HEK293 (cell line): Measurements from ENCODE around the gene TIMM44.
"Not testable (repeated sequence)": the region's sequence is repeated elsewhere in the genome, so short reads cannot be mapped to it uniquely, and the experiment has no call there.

Experiments used
- CTCF ChIA-PET: fragments of 350-600 bp; formaldehyde crosslinking; extraction: SDS; loops from one replicate; lab custom pipeline; 2021; ENCODE audit warnings: antibody characterized with exemption; lab: Yijun Ruan, JAX
- POLR2A ChIA-PET: fragments of 300-600 bp; formaldehyde crosslinking; extraction: SDS; loops from one replicate; lab custom pipeline; 2020; ENCODE audit warnings: antibody characterized with exemption, inconsistent platforms; lab: Yijun Ruan, JAX
- H3K27ac ChIP-seq: fragments of 200-500 bp; sonication (Bioruptor generic); 2 replicates; pipeline ENCODE4 v1.5.1; 2014; ENCODE audit warnings: low read depth, low read length, control low read depth, inconsistent platforms; ENCODE audit errors: extremely low read depth
- H3K36me3 ChIP-seq, 2 experiments: fragments of 200-500 bp in 1 of 2; sonication (Bioruptor generic) in 1 of 2; 1 replicate in 1 of 2; 2 replicates in 1 of 2; pipeline ENCODE4 v1.5.1; 2014 to 2017; ENCODE audit warnings: inconsistent platforms in 2 of 2, low read length in 2 of 2; ENCODE audit not compliant: control insufficient read depth in 2 of 2, insufficient read depth in 1 of 2
- H3K4me1 ChIP-seq: fragments of 200-500 bp; sonication (Bioruptor generic); 2 replicates; pipeline ENCODE4 v1.5.1; 2014; ENCODE audit warnings: mild to moderate bottlenecking, low read length, inconsistent platforms; ENCODE audit not compliant: control insufficient read depth, insufficient read depth
- H3K4me3 ChIP-seq: 2 replicates; pipeline ENCODE4 v1.5.1; 2011; ENCODE audit warnings: low read depth, mild to moderate bottlenecking, control low read depth, low read length, moderate library complexity
- H3K9me3 ChIP-seq: fragments of 200-500 bp; sonication (Bioruptor generic); 2 replicates; pipeline ENCODE4 v1.5.1; 2014; ENCODE audit warnings: low read depth, low read length, inconsistent platforms; ENCODE audit not compliant: control insufficient read depth, insufficient read depth
- BCL11A ChIP-seq: fragments of 450-650 bp; formaldehyde crosslinking; IDR thresholded peaks from 2 replicates; pipeline ENCODE4 v1.5.1; 2016; ENCODE audit warnings: low read depth, missing biosample characterization, missing genetic modification characterization
- GLIS1 ChIP-seq: fragments of 450-650 bp; formaldehyde crosslinking; IDR thresholded peaks from 2 replicates; pipeline ENCODE4 v1.5.1; 2016; ENCODE audit warnings: missing biosample characterization, missing genetic modification characterization
- KLF1 ChIP-seq: fragments of 450-650 bp; formaldehyde crosslinking; IDR thresholded peaks from 2 replicates; pipeline ENCODE4 v1.5.1; 2016; ENCODE audit warnings: missing biosample characterization, missing genetic modification characterization
- KLF8 ChIP-seq: fragments of 450-650 bp; formaldehyde crosslinking; IDR thresholded peaks from 2 replicates; pipeline ENCODE4 v1.5.1; 2016; ENCODE audit warnings: missing biosample characterization, missing genetic modification characterization
- KLF9 ChIP-seq: fragments of 450-650 bp; formaldehyde crosslinking; IDR thresholded peaks from 2 replicates; pipeline ENCODE4 v1.5.1; 2016; ENCODE audit warnings: missing biosample characterization, missing genetic modification characterization, low read depth
- SCRT1 ChIP-seq: fragments of 450-650 bp; formaldehyde crosslinking; IDR thresholded peaks from 2 replicates; pipeline ENCODE4 v1.5.1; 2016; ENCODE audit warnings: missing biosample characterization, missing genetic modification characterization, borderline replicate concordance
- SP7 ChIP-seq: fragments of 450-650 bp; formaldehyde crosslinking; IDR thresholded peaks from 2 replicates; pipeline ENCODE4 v1.5.1; 2016; ENCODE audit warnings: missing biosample characterization, missing genetic modification characterization
- WT1 ChIP-seq: fragments of 450-650 bp; formaldehyde crosslinking; IDR thresholded peaks from 2 replicates; pipeline ENCODE4 v1.5.1; 2016; ENCODE audit warnings: missing biosample characterization, missing genetic modification characterization
- ZBTB17 ChIP-seq: fragments of 450-650 bp; formaldehyde crosslinking; IDR thresholded peaks from 2 replicates; pipeline ENCODE4 v1.5.1; 2016; ENCODE audit warnings: missing biosample characterization, missing genetic modification characterization
- ZBTB21 ChIP-seq: fragments of 450-650 bp; formaldehyde crosslinking; IDR thresholded peaks from 2 replicates; pipeline ENCODE4 v1.5.1; 2017; ENCODE audit warnings: missing biosample characterization, missing genetic modification characterization
- ZEB2 ChIP-seq: fragments of 450-650 bp; formaldehyde crosslinking; IDR thresholded peaks from 2 replicates; pipeline ENCODE4 v1.5.1; 2016; ENCODE audit warnings: missing biosample characterization, missing genetic modification characterization
- ZFP37 ChIP-seq: fragments of 450-650 bp; formaldehyde crosslinking; IDR thresholded peaks from 2 replicates; pipeline ENCODE4 v1.5.1; 2016; ENCODE audit warnings: missing biosample characterization, missing genetic modification characterization
- ZNF2 ChIP-seq: fragments of 450-650 bp; formaldehyde crosslinking; IDR thresholded peaks from 2 replicates; pipeline ENCODE4 v1.5.1; 2016; ENCODE audit warnings: missing biosample characterization, missing genetic modification characterization
- ZNF600 ChIP-seq: fragments of 450-650 bp; formaldehyde crosslinking; IDR thresholded peaks from 2 replicates; pipeline ENCODE4 v1.5.1; 2016; ENCODE audit warnings: missing biosample characterization, missing genetic modification characterization
- TF ChIP-seq, protein P1 (sequence below): fragments of 450-650 bp; formaldehyde crosslinking; IDR thresholded peaks from 2 replicates; pipeline ENCODE4 v1.5.1; 2016; ENCODE audit warnings: missing biosample characterization, missing genetic modification characterization
- TF ChIP-seq, protein P2 (sequence below): fragments of 450-650 bp; formaldehyde crosslinking; IDR thresholded peaks from 2 replicates; pipeline ENCODE4 v1.5.1; 2016; ENCODE audit warnings: missing biosample characterization, missing genetic modification characterization
- TF ChIP-seq, protein P3 (sequence below): fragments of 450-650 bp; formaldehyde crosslinking; IDR thresholded peaks from 2 replicates; pipeline ENCODE4 v1.5.1; 2016; ENCODE audit warnings: missing biosample characterization, missing genetic modification characterization
- TF ChIP-seq, protein P4 (sequence below): fragments of 450-650 bp; formaldehyde crosslinking; IDR thresholded peaks from 2 replicates; pipeline ENCODE4 v1.5.1; 2016; ENCODE audit warnings: missing biosample characterization, missing genetic modification characterization
- TF ChIP-seq, protein P5 (sequence below): fragments of 450-650 bp; formaldehyde crosslinking; IDR thresholded peaks from 2 replicates; pipeline ENCODE4 v1.5.1; 2016; ENCODE audit warnings: missing biosample characterization, missing genetic modification characterization, borderline replicate concordance
- TF ChIP-seq, protein P6 (sequence below): fragments of 450-650 bp; formaldehyde crosslinking; IDR thresholded peaks from 2 replicates; pipeline ENCODE4 v1.5.1; 2016; ENCODE audit warnings: missing biosample characterization, missing genetic modification characterization

The TIMM44 gene

DNA sequence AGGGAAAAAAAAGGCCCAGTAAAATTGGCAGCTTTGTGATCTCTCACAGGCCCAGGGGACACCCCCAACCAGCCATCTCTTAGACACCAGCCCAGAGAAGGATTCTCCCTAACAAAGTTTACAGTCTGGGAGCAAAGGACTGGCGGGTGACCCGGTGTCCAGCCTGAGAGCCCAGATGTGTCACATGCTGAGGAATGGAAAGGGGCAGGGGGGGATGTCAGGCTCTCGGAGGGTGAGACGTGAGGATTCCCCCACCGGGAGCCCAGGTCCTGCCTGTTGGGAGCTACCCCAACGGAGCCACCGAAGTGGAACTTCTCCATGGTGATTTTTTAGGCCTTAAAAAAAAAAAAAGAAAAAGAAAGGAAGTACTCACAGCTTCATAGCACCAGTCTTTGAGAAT lies 12.7 kb downstream of the TIMM44 start (continued):
- TF ChIP-seq, protein P1, sequence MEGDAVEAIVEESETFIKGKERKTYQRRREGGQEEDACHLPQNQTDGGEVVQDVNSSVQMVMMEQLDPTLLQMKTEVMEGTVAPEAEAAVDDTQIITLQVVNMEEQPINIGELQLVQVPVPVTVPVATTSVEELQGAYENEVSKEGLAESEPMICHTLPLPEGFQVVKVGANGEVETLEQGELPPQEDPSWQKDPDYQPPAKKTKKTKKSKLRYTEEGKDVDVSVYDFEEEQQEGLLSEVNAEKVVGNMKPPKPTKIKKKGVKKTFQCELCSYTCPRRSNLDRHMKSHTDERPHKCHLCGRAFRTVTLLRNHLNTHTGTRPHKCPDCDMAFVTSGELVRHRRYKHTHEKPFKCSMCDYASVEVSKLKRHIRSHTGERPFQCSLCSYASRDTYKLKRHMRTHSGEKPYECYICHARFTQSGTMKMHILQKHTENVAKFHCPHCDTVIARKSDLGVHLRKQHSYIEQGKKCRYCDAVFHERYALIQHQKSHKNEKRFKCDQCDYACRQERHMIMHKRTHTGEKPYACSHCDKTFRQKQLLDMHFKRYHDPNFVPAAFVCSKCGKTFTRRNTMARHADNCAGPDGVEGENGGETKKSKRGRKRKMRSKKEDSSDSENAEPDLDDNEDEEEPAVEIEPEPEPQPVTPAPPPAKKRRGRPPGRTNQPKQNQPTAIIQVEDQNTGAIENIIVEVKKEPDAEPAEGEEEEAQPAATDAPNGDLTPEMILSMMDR (tag by site-specific recombination) = no peak
- TF ChIP-seq, protein P2, sequence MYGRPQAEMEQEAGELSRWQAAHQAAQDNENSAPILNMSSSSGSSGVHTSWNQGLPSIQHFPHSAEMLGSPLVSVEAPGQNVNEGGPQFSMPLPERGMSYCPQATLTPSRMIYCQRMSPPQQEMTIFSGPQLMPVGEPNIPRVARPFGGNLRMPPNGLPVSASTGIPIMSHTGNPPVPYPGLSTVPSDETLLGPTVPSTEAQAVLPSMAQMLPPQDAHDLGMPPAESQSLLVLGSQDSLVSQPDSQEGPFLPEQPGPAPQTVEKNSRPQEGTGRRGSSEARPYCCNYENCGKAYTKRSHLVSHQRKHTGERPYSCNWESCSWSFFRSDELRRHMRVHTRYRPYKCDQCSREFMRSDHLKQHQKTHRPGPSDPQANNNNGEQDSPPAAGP (tag by site-specific recombination) = no peak
- TF ChIP-seq, protein P3, sequence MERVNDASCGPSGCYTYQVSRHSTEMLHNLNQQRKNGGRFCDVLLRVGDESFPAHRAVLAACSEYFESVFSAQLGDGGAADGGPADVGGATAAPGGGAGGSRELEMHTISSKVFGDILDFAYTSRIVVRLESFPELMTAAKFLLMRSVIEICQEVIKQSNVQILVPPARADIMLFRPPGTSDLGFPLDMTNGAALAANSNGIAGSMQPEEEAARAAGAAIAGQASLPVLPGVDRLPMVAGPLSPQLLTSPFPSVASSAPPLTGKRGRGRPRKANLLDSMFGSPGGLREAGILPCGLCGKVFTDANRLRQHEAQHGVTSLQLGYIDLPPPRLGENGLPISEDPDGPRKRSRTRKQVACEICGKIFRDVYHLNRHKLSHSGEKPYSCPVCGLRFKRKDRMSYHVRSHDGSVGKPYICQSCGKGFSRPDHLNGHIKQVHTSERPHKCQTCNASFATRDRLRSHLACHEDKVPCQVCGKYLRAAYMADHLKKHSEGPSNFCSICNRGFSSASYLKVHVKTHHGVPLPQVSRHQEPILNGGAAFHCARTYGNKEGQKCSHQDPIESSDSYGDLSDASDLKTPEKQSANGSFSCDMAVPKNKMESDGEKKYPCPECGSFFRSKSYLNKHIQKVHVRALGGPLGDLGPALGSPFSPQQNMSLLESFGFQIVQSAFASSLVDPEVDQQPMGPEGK (tag by site-specific recombination) = no peak

DNA sequence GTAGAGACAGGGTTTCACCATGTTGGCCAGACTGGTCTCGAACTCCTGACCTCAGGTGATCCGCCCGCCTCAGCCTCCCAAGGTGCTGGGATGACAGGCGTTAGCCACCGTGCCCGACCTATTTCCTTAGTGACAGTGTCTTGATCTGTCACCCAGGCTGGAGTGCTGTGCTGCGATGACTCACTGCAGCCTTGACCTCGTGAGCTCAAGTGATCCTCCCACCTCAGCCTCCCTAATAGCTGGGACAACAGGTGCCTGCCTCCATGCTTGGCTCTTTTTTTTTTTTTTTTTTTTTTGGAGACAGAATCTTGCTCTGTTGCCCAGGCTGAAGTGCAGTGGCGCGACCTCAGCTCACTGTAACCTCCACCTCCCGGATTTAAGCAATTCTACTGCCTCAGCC lies 13.4 kb downstream of the TIMM44 start:
- not testable (repeated sequence) for H3K27ac ChIP-seq, H3K4me3 ChIP-seq, H3K9me3 ChIP-seq
- POLR2A ChIA-PET = interaction anchor here (0.7 to 5.8 kb wide), 6 partner anchors 10 to 325 kb away, joined by 3 to 60 read pairs (median 6); partner anchors contain the start of genes SNAPC2 and TIMM44
- Histone ChIP-seq H3K4me1 (peaks cover 17% of the 10 kb centered on the region), H3K36me3 (peaks cover 6 to 59% of the 10 kb centered on the region in 2 experiments; a peak in 2 of 3 replicates)
- CTCF ChIA-PET = interaction anchor here (0.9 to 3.5 kb wide), 5 partner anchors 10 to 130 kb away, joined by 3 to 25 read pairs (median 3); partner anchors contain the start of gene TIMM44
- TF ChIP-seq SCRT1 (tag by site-specific recombination) (peak; percentile 96), KLF8 (tag by site-specific recombination) (peak; percentile 60; the same call in 1 of the 2 replicates), ZEB2 (peak; percentile 54), ZBTB17 (0 out of 2 replicates have a peak, but pooled peaks have one; percentile 16), ZNF2 (peak; percentile 37; the same call in 1 of the 2 replicates), GLIS1 (tag by site-specific recombination) (peak; percentile 19; the same call in 1 of the 2 replicates), ZFP37 (tag by site-specific recombination) (0 out of 2 replicates have a peak, but pooled peaks have one; percentile 46), SP7 (tag by site-specific recombination) (peak; percentile 86), ZNF600 (tag by site-specific recombination) (peak; percentile 91), ZBTB21 (tag by site-specific recombination) (0 out of 2 replicates have a peak, but pooled peaks have one; percentile 13), KLF9 (tag by site-specific recombination) (peak; percentile 29; the same call in 1 of the 2 replicates), WT1 (tag by site-specific recombination) (peak; percentile 91), BCL11A (tag by site-specific recombination) (0 out of 2 replicates have a peak, but pooled peaks have one; percentile 33), KLF1 (0 out of 2 replicates have a peak, but pooled peaks have one; percentile 16)
- TF ChIP-seq, protein P4, sequence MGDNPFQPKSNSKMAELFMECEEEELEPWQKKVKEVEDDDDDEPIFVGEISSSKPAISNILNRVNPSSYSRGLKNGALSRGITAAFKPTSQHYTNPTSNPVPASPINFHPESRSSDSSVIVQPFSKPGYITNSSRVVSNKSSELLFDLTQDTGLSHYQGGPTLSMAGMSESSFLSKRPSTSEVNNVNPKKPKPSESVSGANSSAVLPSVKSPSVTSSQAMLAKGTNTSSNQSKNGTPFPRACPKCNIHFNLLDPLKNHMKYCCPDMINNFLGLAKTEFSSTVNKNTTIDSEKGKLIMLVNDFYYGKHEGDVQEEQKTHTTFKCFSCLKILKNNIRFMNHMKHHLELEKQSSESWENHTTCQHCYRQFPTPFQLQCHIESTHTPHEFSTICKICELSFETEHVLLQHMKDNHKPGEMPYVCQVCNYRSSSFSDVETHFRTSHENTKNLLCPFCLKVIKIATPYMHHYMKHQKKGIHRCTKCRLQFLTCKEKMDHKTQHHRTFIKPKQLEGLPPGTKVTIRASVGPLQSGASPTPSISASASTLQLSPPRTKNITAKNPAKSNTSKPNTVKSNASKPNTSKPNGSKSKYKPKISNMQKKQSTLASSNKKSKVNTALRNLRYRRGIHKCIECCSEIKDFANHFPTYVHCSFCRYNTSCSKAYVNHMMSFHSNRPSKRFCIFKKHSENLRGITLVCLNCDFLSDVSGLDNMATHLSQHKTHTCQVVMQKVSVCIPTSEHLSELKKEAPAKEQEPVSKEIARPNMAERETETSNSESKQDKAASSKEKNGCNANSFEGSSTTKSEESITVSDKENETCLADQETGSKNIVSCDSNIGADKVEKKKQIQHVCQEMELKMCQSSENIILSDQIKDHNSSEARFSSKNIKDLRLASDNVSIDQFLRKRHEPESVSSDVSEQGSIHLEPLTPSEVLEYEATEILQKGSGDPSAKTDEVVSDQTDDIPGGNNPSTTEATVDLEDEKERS (tag by site-specific recombination) = 0 out of 2 replicates have a peak, but pooled peaks have one; percentile 43
- TF ChIP-seq, protein P2 (tag by site-specific recombination) = peak; percentile 75
- TF ChIP-seq, protein P5, sequence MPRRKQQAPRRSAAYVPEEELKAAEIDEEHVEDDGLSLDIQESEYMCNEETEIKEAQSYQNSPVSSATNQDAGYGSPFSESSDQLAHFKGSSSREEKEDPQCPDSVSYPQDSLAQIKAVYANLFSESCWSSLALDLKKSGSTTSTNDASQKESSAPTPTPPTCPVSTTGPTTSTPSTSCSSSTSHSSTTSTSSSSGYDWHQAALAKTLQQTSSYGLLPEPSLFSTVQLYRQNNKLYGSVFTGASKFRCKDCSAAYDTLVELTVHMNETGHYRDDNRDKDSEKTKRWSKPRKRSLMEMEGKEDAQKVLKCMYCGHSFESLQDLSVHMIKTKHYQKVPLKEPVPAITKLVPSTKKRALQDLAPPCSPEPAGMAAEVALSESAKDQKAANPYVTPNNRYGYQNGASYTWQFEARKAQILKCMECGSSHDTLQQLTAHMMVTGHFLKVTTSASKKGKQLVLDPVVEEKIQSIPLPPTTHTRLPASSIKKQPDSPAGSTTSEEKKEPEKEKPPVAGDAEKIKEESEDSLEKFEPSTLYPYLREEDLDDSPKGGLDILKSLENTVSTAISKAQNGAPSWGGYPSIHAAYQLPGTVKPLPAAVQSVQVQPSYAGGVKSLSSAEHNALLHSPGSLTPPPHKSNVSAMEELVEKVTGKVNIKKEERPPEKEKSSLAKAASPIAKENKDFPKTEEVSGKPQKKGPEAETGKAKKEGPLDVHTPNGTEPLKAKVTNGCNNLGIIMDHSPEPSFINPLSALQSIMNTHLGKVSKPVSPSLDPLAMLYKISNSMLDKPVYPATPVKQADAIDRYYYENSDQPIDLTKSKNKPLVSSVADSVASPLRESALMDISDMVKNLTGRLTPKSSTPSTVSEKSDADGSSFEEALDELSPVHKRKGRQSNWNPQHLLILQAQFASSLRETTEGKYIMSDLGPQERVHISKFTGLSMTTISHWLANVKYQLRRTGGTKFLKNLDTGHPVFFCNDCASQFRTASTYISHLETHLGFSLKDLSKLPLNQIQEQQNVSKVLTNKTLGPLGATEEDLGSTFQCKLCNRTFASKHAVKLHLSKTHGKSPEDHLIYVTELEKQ = 0 out of 2 replicates have a peak, but pooled peaks have one; percentile 32
- TF ChIP-seq, protein P6, sequence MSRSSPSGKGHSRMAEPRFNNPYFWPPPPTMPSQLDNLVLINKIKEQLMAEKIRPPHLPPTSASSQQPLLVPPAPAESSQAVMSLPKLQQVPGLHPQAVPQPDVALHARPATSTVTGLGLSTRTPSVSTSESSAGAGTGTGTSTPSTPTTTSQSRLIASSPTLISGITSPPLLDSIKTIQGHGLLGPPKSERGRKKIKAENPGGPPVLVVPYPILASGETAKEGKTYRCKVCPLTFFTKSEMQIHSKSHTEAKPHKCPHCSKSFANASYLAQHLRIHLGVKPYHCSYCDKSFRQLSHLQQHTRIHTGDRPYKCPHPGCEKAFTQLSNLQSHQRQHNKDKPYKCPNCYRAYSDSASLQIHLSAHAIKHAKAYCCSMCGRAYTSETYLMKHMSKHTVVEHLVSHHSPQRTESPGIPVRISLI = peak; percentile 90
